Raji (cell line): ENCODE measurements around the gene TCOF1.

Experiments
- POLR2A ChIP-seq: IDR thresholded peaks from 2 replicates; pipeline ENCODE4 v1.6.1; 2011; ENCODE audit warnings: low read depth, low read length, control low read depth; ENCODE audit not compliant: insufficient read depth

The TCOF1 gene

GRCh38 chr5:150409638-150410523 lies 52.4 kb downstream of the TCOF1 start:
- no peak; the same call in none of the 2 replicates for TF ChIP-seq POLR2A

- TF ChIP-seq POLR2A: peak; percentile 45; the same call in 1 of the 2 replicates
Observed at GRCh38 chr5:150410524-150411244, 53.2 kb downstream of the TCOF1 start.

- peak; percentile 43 for TF ChIP-seq POLR2A
Observed at GRCh38 chr5:150411245-150411979, 53.9 kb downstream of the TCOF1 start.

- TF ChIP-seq POLR2A: peak; percentile 100
Observed at GRCh38 chr5:150412319-150413175, 55.0 kb downstream of the TCOF1 start, which contains the start of gene CD74. Gene CD74 (minus strand): TSS chr5:150412910. CDS start chr5:150412749, 161 bp downstream.

- TF ChIP-seq POLR2A: no peak
Observed at GRCh38 chr5:150413176-150413901, 55.8 kb downstream of the TCOF1 start.

GRCh38 chr5:150419630-150420270 lies 62.3 kb downstream of the TCOF1 start:
- TF ChIP-seq POLR2A: peak; percentile 43; the same call in 1 of the 2 replicates

GRCh38 chr5:150422075-150422474 lies 64.6 kb downstream of the TCOF1 start:
- no peak for TF ChIP-seq POLR2A

- TF ChIP-seq POLR2A: no peak
Observed at GRCh38 chr5:150422758-150423157, 65.3 kb downstream of the TCOF1 start.

GRCh38 chr5:150428106-150428876 lies 70.8 kb downstream of the TCOF1 start:
- no peak for TF ChIP-seq POLR2A

GRCh38 chr5:150428978-150429377 lies 71.5 kb downstream of the TCOF1 start:
- no peak for TF ChIP-seq POLR2A

- TF ChIP-seq POLR2A: no peak
Observed at GRCh38 chr5:150429410-150429873, 71.9 kb downstream of the TCOF1 start.

- no peak for TF ChIP-seq POLR2A
Observed at GRCh38 chr5:150431048-150431447, 73.6 kb downstream of the TCOF1 start.

- TF ChIP-seq POLR2A: no peak
Observed at GRCh38 chr5:150431574-150431973, 74.1 kb downstream of the TCOF1 start.

- no peak for TF ChIP-seq POLR2A
Observed at GRCh38 chr5:150434464-150434863, 77.0 kb downstream of the TCOF1 start.
